ENCODE data around the gene NSUN6.

NSUN6 gene

GRCh38 chr10:18498998-18499397, 152.4 kb downstream of the NSUN6 start:
- ChIA-PET CTCF (no interaction called here), POLR2A (no interaction called here)

GRCh38 chr10:18497806-18498369, 153.5 kb downstream of the NSUN6 start:
- DNase-seq (ENCODE audit: extremely low spot score), result no peak
- TF ChIP-seq PKNOX1 (IDR thresholded peaks at IDR 0.05), result no peak
- POLR2A ChIA-PET, result no interaction called here
- CTCF ChIA-PET, result no interaction called here

More at GRCh38 chr10:18498998-18499397, 152.4 kb downstream of the NSUN6 start:
- DNase-seq (ENCODE audit: extremely low spot score), result no peak
- no peak for TF ChIP-seq CTBP1 (IDR thresholded peaks at IDR 0.05; ENCODE audit: borderline replicate concordance)
- no peak for TF ChIP-seq FOXA1 (IDR thresholded peaks at IDR 0.05)
- no peak for TF ChIP-seq NFRKB (IDR thresholded peaks at IDR 0.05)
- TF ChIP-seq ELF4 (IDR thresholded peaks at IDR 0.05), result no peak
- no peak for TF ChIP-seq FOXK2 (IDR thresholded peaks at IDR 0.05)
- no peak for TF ChIP-seq FOXM1 (IDR thresholded peaks at IDR 0.05; ENCODE audit: borderline replicate concordance)
- TF ChIP-seq L3MBTL2 (conservative IDR thresholded peaks at IDR 0.05), result no peak
- no peak for TF ChIP-seq BHLHE40 (IDR thresholded peaks at IDR 0.05; ENCODE audit: borderline replicate concordance)
- TF ChIP-seq PKNOX1 (IDR thresholded peaks at IDR 0.05), result no peak
- no peak for TF ChIP-seq ARNT (IDR thresholded peaks at IDR 0.05)
- TF ChIP-seq LEF1 (IDR thresholded peaks at IDR 0.05; ENCODE audit: borderline replicate concordance), result no peak
- TF ChIP-seq HDGF (IDR thresholded peaks at IDR 0.05; ENCODE audit: borderline replicate concordance), result no peak
- no peak for TF ChIP-seq SP1 (IDR thresholded peaks at IDR 0.05)
- no peak for TF ChIP-seq ZNF384 (IDR thresholded peaks at IDR 0.05)
- no peak for TF ChIP-seq SUZ12 (IDR thresholded peaks at IDR 0.05)
- TF ChIP-seq TARDBP (IDR thresholded peaks at IDR 0.05), result no peak
